HG03565 (cell line): ENCODE data around the gene ZBTB40.

Source experiments
- ATAC-seq: cut with Tn5 transposase; IDR thresholded peaks from one replicate; pipeline ENCODE4 v1.9.1; 2021; ENCODE audit warnings: mild to moderate bottlenecking, moderate library complexity; ENCODE audit not compliant: unreplicated experiment

The ZBTB40 gene, protein sequence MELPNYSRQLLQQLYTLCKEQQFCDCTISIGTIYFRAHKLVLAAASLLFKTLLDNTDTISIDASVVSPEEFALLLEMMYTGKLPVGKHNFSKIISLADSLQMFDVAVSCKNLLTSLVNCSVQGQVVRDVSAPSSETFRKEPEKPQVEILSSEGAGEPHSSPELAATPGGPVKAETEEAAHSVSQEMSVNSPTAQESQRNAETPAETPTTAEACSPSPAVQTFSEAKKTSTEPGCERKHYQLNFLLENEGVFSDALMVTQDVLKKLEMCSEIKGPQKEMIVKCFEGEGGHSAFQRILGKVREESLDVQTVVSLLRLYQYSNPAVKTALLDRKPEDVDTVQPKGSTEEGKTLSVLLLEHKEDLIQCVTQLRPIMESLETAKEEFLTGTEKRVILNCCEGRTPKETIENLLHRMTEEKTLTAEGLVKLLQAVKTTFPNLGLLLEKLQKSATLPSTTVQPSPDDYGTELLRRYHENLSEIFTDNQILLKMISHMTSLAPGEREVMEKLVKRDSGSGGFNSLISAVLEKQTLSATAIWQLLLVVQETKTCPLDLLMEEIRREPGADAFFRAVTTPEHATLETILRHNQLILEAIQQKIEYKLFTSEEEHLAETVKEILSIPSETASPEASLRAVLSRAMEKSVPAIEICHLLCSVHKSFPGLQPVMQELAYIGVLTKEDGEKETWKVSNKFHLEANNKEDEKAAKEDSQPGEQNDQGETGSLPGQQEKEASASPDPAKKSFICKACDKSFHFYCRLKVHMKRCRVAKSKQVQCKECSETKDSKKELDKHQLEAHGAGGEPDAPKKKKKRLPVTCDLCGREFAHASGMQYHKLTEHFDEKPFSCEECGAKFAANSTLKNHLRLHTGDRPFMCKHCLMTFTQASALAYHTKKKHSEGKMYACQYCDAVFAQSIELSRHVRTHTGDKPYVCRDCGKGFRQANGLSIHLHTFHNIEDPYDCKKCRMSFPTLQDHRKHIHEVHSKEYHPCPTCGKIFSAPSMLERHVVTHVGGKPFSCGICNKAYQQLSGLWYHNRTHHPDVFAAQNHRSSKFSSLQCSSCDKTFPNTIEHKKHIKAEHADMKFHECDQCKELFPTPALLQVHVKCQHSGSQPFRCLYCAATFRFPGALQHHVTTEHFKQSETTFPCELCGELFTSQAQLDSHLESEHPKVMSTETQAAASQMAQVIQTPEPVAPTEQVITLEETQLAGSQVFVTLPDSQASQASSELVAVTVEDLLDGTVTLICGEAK

DNA sequence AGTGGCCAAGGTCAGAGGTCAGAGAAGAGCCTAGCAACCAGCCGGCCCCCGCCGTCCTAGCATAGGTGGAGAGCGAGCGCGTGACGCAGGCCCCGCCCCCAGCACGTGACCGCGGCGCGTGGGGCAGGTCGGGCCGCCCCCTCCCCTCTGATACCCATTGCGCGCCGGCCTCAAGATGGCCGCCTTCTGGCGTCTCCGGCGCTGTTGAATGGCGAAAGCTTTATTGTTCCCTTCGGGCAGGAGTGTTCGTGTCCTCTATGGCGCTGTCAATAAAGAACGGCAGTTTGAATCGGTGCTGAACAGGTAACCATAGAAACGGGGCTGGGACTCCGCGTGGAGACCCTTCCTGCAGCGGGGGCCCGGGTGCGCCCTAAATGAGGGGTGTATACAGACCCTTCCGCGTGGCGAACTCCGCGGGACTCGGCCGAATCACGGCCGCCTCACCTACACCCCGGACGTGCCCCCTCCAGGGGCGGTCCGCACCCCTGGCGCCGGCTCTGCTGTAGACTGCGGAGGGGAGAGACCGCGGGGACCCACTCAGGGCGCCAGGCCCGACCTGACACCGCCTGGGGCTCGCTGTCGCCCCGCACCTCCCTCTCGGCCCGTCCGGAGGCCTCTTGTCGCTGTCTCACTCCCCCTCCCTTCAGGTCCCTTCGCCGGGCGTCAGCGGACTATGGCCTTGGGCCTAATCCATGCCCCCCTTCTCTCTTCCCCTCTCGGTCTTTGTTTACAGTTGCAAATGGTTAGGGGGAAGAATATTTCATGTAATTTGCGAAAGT is at the start of gene ZBTB40:
Gene ZBTB40 (plus strand): TSS at position 150 of the 779 bp plus-strand sequence. CDS start 38,098 bp downstream, outside the sequence.
- ATAC-seq = peak; percentile 62

DNA sequence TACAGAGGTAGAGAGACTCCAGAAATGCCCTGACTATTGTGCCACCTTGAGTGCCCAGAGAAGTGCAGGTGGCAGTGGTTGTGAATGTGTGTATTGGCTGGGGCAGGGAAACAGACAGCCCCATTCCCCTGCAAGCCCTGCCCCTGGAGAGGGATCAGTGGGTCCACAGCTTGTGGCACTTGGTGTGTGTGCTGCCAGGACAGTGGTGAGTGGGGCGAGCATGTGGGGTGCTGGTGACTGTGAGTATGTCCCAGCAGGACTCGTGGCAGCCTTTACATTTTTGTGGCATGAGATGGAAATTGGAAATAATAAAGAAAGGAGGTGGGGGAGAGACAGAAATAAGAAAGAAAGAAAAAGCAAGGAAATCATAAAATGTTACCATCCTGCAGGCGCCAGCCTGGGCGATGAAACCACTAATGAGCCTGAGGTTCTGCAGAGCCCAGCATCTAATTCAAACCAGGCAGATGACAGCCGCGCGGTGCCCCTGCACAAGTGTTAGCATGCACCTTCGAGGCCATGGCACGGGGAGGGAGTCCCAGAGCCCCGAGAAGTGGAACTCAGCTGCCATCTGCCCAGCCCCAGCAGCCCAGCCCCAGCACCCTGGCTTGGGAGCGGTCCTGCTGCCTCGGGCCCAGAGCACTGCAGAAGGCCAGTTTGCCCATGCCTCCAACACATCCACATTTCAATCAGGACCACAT is 49.1 kb upstream of the ZBTB40 start:
- no peak for ATAC-seq

DNA sequence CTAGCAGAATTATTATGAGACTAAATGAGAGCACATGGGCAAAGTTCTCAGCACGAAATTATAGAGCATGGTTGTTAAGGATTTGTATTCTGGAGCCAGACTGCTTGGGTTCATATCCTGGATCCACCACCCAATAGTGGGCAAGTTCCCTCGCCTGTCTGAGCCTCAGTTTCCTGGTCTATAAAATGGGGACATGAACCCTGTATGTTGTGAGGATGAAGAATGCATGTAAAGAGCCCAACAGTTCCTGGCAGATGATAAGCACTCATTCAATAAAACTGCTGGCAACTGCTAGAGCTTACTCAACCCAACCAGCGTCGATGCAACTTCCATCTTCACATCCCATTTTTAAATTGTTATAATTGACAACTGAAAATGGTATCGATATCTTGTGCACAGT is 47.2 kb upstream of the ZBTB40 start:
- ATAC-seq = no peak

DNA sequence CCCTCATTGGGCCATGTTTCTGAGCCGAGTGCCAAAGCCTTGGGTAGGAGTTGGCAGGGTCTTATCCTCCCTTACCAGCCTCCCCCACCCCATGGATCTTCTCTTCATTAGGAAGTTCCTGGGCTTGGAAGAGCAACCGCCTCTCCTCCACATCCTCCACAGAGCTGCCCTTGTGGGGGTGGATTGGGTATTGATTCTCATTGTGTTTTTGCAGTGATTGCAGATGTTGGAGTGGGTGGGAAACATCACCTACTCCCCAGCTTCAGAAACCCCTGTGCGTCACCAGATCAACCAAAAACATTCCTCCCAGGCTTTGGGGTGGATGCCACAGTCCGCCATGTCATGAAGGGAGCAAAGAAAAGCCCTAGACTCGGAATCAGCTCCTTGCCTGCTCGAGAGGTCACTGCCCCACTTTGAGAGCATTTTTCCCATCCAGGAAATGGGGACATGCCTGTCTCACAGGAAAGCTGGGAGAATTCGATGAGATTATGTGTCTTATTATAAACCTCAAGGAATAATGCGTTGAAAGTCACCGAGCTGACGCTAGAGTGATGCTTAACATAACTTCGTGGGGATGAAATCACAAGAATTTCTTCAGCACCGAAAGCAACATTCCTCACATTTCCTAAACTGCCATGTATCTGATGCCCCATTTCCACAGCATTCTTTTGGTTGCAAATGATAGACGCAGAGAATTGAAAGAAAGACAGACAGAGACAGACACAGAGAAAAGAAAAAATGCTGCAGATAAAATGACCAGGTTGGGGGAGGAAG is 44.7 kb upstream of the ZBTB40 start:
- no peak for ATAC-seq

DNA sequence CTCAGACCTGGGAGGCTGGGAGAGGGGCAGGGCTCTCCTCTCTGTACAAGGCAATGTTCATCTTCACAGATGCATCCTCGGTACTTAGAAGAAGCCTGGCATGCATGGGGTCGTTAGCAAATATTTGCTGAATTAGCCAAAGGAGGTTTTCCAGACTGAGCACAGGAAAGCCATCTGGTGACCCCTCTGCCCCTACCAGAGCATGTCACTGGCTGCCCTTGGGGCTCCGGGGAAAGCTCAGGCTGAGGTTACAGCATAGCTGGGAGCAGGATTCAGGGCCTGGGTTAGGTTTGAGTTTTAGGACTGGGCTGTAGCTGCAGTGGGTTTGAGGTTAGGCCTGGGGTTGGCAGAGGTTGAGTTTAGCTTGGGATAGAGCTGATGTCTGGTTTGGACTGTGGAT is 43.4 kb upstream of the ZBTB40 start:
- ATAC-seq = no peak

DNA sequence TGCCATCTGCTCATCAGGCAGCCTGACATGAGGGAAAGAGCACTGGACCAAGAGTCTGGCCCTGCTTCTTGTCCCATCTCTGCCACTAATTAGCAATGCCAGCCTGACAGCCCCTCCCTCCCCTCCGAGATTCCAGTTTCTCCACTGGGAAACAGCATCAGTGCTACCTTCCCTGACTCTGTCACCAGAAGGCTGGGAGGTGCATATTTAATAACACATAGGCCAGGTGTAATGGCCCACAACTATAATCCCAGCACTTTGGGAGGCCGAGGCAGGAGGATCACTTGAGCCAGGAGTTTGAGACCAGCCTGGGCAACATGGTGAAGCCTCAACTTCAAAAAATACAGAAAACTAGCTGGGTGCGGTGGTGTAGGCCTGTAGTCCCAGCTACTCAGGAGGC is 41.2 kb upstream of the ZBTB40 start:
- no peak for ATAC-seq

DNA sequence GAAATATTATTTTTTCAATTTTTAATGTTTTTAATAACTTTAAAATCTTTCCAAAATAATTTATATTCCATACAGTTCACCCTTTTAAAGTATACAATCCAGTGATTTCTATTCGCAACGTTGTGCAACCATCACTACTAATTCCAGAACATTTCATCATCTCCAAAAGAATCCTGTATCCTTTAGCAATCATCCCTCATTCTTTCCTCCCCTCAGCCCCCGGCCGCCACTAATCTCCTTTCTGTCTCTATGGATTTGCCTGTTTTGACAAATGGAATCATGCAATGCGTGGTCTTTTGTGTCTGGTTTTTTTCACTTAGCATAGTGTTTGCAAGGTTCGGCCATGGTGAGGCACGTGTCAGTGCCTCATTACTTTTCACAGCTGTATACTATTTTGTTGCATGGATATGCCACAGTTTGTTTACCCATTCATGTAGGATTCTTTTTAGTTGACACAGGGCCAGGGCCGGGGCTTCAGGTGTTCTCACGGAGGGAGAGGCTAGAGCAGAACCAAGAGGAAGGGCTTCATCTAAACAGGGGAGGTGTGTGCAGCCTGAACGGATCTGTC is 40.6 kb upstream of the ZBTB40 start:
- no peak for ATAC-seq

DNA sequence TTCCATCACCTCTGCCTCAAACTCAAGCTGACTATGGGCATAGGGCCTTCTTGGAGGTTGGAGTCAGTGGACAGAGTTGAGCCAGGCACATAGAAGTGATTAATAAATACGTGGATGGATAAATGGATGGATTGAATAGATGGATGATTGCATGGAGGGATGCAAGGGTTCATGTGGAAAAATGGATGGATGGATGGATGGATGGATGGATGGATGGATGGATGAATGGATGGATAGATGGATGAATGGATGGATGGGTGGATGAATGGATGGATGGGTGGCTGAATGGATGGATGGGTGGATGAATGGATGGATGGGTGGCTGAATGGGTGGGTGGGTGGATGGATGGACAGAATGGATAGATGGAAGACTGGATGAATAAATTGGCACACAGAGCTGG is 40.1 kb upstream of the ZBTB40 start:
- ATAC-seq = no peak

DNA sequence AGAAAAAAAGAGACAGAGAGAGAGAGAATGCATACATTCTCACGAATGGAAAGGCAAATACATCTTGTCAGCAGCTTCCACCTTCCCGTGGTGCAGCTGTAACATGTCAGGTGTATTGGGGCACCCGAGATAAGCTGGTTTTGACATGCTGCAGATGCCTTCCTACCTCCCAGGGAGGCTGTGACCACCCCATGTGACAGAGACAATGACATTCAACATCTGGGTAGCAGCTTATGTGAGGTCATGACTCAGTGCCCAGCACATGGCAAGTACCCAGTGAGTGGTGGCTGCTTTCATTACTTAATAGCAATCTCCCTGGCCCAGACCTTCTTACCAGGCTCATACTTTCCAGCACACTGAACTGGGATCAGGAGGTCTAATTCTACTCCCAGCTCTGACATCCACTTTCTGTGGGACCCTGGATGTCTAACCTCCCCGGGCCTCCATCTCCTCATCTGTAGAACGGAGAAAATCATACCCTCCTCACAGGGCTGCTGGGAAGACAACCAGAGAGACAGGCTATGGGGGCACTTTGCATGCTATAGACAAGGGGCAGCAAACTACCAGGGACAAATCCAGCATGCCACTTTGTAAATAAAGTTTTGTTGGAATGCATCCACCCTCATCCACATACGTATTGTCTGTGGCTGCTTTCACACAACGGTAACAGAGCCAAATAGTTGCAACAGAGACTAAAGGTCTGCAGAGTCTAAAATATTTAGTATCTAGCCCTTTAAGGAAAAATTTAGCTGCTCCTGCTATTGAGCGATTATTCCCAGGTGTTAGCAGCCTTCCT is 38.5 kb upstream of the ZBTB40 start:
- no peak for ATAC-seq

DNA sequence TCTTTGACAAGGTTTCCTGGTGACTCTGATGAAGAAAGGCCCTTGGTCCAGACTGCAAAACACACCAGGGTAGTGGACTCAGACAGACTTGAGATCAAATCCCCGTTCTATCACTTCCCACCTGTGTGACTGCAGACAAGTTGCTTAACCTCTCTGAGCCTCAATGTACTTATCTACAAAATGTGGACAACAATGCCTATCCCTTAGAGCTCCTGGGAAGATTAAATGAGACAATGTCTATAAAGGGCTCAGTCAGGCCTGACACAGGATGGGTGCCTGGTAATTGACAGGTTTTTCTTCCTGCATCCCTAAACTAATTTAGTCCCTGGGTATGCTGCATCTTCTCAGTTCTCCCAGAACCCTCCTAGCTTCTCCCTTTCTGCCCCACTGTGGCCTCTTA is 37.9 kb upstream of the ZBTB40 start:
- ATAC-seq = no peak

DNA sequence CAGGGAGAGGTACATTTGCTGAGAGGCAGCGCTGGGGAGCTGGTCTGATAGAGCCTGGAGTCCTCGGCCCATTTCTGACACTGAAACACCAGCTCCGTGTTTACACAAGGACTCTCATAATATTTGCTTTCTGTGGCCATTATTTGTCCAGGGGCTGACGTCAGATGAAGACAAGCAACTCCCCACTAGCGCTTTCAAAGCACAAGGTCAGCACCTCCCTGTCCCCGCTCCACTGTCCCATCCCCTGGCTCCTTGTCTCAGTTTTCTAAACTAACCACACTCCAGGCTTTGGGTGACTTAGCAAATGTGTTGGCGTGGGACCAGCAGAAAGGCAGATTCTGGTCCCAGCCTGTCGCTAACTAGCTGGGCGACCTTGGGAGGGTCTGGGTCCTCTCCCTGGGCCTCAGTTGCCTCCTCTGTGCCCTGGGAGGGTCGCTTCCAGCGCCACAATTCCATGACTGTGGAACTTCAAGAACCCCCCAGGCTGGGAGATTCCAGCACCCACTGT is 37.4 kb upstream of the ZBTB40 start:
- ATAC-seq = no peak

DNA sequence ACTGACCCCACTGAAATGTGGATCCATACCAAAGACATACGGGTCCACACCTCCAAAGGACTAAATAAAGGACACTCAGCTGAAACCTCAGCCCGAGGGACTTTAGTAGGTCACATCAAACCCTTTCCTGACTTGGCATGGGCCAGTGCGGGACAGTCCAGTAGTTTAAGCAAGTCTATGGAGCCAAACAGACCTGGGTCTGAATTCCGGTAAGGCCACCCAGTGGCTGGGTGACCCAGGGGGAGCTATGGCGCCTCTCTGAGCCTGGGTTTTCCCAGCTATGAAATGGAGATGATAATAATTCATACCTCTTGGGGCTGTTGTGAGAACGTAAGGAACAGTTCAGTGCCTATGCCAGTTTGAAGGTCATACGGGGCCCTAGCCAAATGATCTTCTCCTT is 36.2 kb upstream of the ZBTB40 start:
- ATAC-seq = no peak

DNA sequence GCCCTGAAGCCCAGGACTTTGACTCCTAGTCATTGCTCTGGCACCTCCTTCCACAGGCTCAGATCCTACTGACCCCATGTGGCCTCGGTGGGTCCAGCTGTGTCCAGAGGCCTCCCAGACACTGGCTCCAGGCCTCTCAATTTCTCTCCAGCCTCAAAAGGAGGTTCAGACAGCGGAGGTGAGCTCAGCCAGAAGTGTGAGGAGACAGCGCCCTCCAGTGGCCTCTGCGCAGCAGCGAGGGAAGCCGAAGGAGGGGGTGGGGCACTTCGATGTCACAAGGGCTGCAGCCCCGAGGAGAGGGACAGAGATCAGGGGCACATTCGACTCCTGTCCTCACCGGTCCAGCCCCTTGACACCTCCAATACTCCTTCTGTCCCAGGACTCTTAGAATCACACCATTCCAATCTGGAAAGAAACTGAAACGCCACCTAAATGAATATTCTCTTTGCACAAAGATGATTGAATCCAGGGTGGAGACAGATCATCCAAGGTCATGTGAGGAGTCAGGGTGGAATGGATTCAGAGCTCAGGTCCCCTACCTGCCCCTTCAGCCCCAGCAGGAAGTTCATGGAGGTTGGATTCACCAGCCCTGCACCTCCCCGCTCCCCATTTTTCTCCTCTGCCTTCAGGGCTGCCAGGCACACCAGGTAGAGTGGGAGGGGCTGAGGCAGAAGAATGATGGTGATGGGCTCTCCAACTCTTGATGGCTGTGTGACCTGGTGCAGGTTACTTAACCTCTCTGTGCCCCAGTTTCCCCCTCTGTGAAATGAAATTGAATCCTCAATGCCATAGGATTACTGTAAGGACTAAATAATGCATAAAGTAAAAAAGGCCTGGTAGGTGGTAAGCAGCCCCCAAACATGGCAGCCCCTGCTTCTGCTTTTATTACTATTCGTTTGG is 34.8 kb upstream of the ZBTB40 start:
- ATAC-seq = no peak

DNA sequence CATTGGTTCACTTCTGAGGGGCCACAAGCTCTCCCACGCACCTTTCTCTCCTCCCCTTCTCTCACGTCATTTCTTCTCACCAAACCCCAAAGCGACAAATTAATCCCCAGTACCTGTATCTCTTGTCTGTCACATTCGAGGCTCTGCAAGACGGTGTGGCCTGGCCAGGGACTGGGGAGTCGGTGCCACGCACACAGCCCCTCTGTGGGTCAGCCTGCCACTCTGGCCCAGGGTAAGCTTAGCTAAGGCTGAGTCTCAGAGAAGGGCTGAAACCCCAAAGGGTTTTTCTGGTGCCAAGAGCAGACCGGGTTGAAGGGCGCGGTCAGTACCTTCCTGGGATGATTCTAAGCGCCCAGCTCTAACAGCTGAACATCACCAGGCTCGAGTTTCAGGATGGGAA is 34.2 kb upstream of the ZBTB40 start:
- ATAC-seq = no peak

DNA sequence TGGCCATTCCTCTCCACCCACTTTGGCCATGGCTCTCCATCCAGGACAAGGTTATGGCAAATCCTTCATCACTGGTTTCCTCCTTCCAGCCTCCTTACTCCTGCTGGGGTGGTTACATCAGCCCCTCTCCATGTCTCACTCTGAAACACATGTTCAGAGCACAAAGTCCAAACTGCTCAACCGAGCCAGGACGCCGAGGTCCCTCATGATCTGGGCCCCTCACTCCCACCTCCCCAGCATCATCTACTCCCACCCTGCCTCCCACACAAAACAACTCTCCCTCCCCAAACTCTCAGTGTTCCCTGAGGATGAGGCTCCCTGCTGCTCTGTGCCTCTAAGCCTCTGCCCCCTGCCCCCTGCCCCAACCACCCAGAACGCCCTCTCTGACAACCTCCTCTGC is 33.3 kb upstream of the ZBTB40 start:
- ATAC-seq = no peak

DNA sequence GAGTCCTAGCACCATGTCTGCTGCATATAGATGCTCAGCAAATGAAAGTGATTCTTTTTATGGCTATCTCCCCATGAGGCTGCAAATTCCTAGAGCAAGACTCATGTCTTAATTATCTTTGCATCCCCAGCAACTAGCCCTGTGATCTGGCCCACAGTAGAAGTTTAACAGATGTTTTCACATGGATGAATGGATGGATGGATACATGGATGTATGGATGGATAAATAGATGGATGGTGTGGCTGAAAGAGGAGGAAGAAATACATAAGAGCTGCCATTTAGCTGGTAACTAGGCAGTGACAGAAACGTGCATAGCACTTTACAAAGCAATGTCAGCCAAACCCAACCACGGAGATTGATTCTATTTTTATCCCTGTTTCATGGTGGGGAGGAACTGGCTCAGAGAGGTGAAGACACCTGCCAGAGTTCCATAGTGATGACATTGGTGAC is 32.7 kb upstream of the ZBTB40 start:
- no peak for ATAC-seq
